Lower leg skin (tissue), 3 donors: ENCODE measurements around the gene LRBA.

Source experiments
- POLR2A ChIP-seq, 2 donors: fragments of 450-650 bp; IDR thresholded peaks; one replicate each; pipeline ENCODE4 v1.6.1; 2016 to 2017; ENCODE audit warnings: antibody characterized with exemption in 2 of 2, mild to moderate bottlenecking in 1 of 2, moderate library complexity in 1 of 2
- TF ChIP-seq, protein P1 (sequence below), 3 donors: fragments of 450-650 bp; IDR thresholded peaks; one replicate each; pipeline ENCODE4 v1.5.1; 2016; ENCODE audit warnings: antibody characterized with exemption in 3 of 3, mild to moderate bottlenecking in 3 of 3, moderate library complexity in 2 of 3

DNA sequence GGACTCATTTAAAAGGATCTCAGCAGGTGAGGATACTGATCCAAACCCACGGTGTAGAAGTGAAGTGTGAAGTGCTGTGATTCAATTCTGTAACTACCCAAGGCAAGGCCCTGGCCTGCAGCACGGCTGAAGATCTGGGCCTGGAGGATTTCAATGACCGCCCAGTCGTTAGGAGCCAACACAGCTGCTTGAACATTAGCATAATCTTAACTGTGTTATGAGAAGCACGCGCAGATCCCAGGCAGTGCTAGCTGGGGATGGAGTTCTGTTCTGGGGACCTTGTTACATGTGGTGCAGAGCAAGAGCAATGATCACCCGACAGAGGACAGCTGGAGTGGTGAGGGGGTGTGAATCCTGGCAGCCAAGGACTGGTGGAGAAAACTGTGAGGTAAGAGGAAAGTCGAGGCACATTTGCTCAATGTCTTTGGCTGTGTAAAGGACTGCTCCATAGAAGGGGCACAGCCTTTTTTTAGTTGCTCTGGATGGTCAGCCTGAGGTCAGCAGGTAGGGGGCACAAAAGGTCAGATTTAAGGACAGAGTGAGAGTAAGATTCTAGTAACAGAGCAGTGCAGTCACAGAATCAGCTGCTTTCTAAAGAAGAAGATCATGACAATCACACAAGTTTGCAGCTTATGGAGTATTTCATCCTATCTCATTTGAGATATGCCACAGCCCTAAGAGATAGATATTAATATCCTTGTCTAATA lies 755.1 kb downstream of the LRBA start:
- TF ChIP-seq, protein P1, sequence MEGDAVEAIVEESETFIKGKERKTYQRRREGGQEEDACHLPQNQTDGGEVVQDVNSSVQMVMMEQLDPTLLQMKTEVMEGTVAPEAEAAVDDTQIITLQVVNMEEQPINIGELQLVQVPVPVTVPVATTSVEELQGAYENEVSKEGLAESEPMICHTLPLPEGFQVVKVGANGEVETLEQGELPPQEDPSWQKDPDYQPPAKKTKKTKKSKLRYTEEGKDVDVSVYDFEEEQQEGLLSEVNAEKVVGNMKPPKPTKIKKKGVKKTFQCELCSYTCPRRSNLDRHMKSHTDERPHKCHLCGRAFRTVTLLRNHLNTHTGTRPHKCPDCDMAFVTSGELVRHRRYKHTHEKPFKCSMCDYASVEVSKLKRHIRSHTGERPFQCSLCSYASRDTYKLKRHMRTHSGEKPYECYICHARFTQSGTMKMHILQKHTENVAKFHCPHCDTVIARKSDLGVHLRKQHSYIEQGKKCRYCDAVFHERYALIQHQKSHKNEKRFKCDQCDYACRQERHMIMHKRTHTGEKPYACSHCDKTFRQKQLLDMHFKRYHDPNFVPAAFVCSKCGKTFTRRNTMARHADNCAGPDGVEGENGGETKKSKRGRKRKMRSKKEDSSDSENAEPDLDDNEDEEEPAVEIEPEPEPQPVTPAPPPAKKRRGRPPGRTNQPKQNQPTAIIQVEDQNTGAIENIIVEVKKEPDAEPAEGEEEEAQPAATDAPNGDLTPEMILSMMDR (IDR thresholded peaks at IDR 0.05): no peak
- TF ChIP-seq POLR2A (IDR thresholded peaks at IDR 0.05): no peak
